Measurements from ENCODE around the gene ACKR2.

The ACKR2 gene

GRCh38 chr3:42830437-42831320 lies 21.4 kb downstream of the ACKR2 start:
- DNase-seq: peak; percentile 12

- DNase-seq: peak; percentile 20
Measured at GRCh38 chr3:42831321-42831713, 22.1 kb downstream of the ACKR2 start.

- no peak for DNase-seq
Measured at GRCh38 chr3:42836150-42837123, 27.2 kb downstream of the ACKR2 start.

- DNase-seq: no peak
Measured at GRCh38 chr3:42838571-42838970, 29.3 kb downstream of the ACKR2 start.

GRCh38 chr3:42839616-42840015 lies 30.4 kb downstream of the ACKR2 start:
- DNase-seq: no peak

GRCh38 chr3:42841332-42841731 lies 32.1 kb downstream of the ACKR2 start:
- DNase-seq: no peak

- DNase-seq: no peak
Measured at GRCh38 chr3:42843713-42844411, 34.6 kb downstream of the ACKR2 start.

- no peak for DNase-seq
Measured at GRCh38 chr3:42844412-42844713, 35.1 kb downstream of the ACKR2 start.

- DNase-seq: no peak
Measured at GRCh38 chr3:42844815-42845214, 35.6 kb downstream of the ACKR2 start.

GRCh38 chr3:42846685-42847522 lies 37.7 kb downstream of the ACKR2 start:
- DNase-seq: no peak

GRCh38 chr3:42847731-42848130 lies 38.5 kb downstream of the ACKR2 start:
- no peak for DNase-seq

- DNase-seq: no peak
Measured at GRCh38 chr3:42849017-42849416, 39.8 kb downstream of the ACKR2 start.

- DNase-seq: no peak
Measured at GRCh38 chr3:42850263-42850662, 41.0 kb downstream of the ACKR2 start.

- DNase-seq: no peak
Measured at GRCh38 chr3:42851228-42851834, 42.1 kb downstream of the ACKR2 start.

- no peak for DNase-seq
Measured at GRCh38 chr3:42852441-42852840, 43.2 kb downstream of the ACKR2 start.

- DNase-seq: no peak
Measured at GRCh38 chr3:42853056-42853455, 43.8 kb downstream of the ACKR2 start.

- DNase-seq: no peak
Measured at GRCh38 chr3:42853739-42854302, 44.6 kb downstream of the ACKR2 start.

- no peak for DNase-seq
Measured at GRCh38 chr3:42855219-42855546, 45.9 kb downstream of the ACKR2 start.

GRCh38 chr3:42855547-42856380 lies 46.5 kb downstream of the ACKR2 start:
- no peak for DNase-seq

- DNase-seq: no peak
Measured at GRCh38 chr3:42856544-42856943, 47.3 kb downstream of the ACKR2 start.

Data from NCI-H1105 (cell line).